NCI-H345 (cell line): Measurements from ENCODE around the gene PLPPR1.

Experiments used
- DNase-seq: peaks from one replicate; lab custom pipeline; 2025; lab: John Stamatoyannopoulos, UW

The PLPPR1 gene

DNA sequence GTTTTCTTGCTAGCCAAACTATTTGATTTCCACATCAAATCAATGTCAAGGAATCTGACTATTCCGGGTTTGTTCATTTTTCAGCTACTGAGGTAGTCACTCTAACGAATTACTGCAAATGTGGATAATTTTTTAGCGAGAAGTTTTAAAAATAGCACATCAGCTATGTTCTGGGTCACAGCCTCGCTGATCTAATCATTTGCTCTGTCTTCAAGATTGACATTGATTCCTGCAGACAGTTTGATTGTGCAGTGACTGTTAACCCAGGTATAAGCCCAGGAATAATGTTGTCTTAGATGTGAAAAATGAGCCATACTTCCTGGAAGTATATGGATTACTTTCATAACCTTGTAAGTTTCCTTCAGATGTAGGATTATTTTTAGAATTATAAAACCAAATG, 181.1 kb downstream of the PLPPR1 start:
- no peak for DNase-seq

- DNase-seq: no peak
Measured at GRCh38 chr9:101212661-101213060, 184.1 kb downstream of the PLPPR1 start.

DNA sequence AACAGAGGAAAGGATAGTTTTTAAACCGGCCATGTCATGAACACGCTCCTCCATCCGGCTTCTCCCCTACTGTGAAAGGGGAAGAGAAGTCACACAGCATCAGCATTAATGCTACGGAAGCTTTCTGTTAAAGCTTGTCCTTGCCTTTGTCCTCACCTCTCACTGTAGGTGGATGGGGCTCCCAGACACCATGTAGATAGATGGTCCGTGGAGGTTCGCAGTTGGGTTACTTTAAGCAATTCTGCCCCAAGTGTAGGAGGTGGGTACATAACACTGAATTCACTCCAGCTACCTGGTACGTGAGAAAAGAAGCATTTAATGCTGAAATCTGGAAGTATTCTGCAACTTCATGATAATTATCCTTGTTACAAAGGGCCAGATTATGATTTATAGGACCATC, 190.5 kb downstream of the PLPPR1 start:
- no peak for DNase-seq

DNA sequence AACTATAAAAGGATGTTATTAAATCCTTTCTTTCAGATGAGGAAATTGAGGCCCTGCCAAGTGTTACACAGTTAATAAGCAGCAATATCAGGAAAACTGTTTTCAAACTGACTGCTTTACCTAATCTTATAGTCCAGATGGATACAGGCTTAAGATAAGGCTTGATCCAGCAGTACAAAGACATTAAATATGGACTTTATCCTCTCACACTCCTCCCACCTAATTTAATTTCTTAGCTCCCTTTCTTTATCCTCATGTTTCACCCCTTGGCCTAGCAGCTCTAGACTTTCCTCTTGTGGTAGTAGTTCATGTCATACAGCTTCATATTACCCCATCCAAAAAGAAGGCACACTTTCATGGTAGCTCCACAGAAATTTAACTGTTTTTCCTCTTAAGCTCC, 191.8 kb downstream of the PLPPR1 start:
- no peak for DNase-seq

DNA sequence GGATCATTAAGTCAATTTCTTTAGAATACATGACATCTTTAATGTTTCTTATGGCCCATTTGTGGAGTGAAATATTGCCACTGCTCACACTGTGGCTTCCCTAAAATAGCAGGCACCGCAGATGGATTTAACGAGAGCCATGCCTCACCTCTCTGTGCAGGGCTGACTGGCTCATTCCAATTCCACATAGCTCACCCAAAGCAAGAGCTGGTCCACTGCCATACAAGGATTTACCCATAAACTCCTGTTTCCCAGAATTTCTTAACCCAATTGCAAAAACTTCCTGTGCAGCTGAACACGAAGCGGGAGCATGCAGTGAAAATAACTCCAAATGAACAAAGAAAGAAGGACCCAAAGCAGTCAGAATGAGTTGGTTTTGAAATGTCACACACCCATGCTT, 196.7 kb downstream of the PLPPR1 start:
- DNase-seq: no peak

GRCh38 chr9:101226161-101226560, 197.6 kb downstream of the PLPPR1 start:
- DNase-seq: no peak

DNA sequence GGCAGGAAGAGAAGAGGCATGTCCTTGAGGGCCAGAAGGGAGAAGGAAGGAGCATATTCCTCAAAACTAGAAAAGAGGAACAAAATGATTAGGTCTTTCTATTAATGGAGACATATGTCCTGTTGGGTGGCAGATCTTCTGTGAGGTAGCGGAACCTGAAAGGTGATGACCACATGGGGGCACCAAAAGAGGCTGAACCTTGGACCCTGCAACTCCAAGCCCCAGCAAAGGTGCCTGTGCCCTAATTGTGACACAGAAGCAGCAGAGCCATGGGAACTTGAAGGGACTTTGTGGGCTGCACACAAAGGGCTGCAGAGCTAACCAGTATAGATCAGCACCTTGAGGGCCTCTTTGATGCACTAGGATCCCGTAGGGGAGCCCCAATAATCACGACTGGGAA, 198.3 kb downstream of the PLPPR1 start:
- DNase-seq: no peak

GRCh38 chr9:101229606-101230005, 201.1 kb downstream of the PLPPR1 start:
- no peak for DNase-seq

GRCh38 chr9:101232405-101232977, 204.0 kb downstream of the PLPPR1 start:
- no peak for DNase-seq

- peak; percentile 47 for DNase-seq
Measured at GRCh38 chr9:101235105-101235866, 206.8 kb downstream of the PLPPR1 start.

GRCh38 chr9:101242651-101243050, 214.1 kb downstream of the PLPPR1 start:
- no peak for DNase-seq

DNA sequence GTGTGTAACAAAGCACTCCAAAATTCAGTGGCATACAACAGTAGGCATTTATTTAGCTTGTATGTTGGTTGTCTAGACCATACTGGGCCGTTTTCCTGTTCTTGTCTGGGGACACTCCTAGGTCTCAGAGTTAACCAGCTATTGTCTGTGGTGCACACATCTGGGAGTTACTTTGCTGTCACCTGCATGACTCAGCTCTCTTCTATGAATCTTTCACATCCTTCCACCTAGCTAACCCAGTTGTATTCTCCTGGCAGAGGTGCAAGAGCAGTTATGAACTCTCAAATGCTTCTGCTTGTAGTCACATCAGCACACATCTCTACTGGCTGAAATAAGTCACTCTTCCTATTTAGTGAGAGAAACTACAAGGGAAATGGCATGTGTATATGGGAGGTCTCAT, 218.2 kb downstream of the PLPPR1 start:
- DNase-seq: no peak

GRCh38 chr9:101247297-101247696, 218.8 kb downstream of the PLPPR1 start:
- DNase-seq: no peak

GRCh38 chr9:101254733-101255433, 226.4 kb downstream of the PLPPR1 start:
- DNase-seq: no peak

GRCh38 chr9:101264727-101265126, 236.2 kb downstream of the PLPPR1 start:
- no peak for DNase-seq

DNA sequence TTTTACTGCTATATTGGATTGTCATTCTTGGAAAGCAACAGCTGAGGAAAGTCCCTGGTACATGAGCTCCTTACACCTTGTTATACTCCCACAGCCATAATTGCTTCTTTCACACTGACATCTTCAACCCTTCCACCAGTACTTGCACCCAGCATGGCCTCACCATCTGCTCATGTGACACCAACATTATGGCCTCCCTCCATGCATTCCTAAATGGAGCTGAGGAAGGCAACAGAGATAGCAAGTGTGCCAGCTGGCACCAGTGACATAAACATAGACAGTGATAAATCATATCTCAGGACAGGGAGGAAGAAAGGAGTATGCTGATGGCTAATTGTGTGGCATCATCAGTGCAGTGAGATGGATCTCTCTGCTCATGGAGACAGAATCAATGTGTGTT, 236.7 kb downstream of the PLPPR1 start:
- DNase-seq: no peak

DNA sequence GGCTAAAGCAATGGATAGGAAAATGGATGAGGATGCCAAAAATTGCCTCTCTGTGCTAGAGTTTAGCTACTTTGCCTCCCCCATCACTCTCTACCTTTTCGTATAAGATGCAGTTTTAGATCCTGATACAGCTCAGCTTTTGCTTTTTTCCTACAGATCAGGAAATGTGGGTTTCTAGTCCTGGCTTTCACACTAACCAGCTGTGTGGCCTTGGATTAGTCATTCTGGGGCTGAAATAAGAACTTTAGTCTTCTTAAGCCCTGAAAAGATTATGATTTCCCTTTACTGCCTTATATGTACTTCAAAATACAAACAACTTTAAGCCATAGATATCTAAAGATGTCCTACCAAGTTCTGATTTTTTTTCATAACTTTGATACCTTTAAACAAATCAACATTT, 239.9 kb downstream of the PLPPR1 start:
- DNase-seq: no peak

DNA sequence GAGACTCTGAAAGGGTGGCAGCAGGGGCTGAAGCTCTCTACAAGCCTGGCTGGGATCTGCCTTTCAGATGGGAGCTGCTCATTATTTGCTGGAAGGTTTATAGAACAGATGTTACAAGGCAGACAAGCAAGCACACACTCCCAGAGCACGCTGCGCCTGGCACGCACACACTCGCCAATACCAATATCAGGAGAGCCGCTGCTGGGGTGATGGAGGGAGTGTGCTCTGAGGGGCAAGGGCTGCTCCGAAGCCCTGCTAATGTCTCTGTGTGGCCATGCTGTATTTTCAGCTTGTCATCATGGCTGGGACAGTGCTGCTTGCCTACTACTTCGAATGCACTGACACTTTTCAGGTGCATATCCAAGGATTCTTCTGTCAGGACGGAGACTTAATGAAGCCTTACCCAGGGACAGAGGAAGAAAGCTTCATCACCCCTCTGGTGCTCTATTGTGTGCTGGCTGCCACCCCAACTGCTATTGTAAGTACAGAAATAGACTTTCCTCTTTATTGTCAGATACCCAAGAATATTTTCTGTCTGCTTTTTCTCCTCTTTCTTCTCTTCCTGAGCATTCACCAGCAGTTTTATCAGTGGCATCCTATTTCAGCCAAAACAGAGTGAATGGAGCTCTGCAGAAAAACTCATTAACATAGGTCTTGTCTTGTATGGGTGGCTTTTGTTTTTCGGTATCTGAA, 241.2 kb downstream of the PLPPR1 start:
- DNase-seq: no peak

GRCh38 chr9:101270302-101270701, 241.8 kb downstream of the PLPPR1 start:
- DNase-seq: no peak

DNA sequence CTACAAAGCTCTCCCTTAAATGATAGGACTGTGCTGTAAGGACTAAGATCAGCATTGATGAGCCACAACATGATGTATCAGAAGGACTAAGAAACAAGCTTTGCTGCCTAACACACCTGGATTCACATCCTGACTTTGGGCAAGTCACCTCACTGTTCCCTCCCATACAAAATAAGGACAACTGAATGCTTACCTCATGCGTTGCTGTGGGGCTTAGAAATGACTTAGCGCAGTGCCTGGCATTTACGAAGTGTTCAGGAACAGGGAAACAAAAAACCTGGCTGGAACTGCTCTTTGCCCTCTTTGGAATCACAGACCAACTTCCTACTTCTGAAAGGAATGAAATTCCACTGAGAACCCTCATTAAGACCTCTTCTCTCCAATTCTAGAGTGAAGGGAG, 242.6 kb downstream of the PLPPR1 start:
- DNase-seq: no peak

- DNase-seq: no peak
Measured at GRCh38 chr9:101274971-101275768, 246.6 kb downstream of the PLPPR1 start.

GRCh38 chr9:101275769-101276250, 247.3 kb downstream of the PLPPR1 start:
- no peak for DNase-seq
